Measurements from ENCODE around the gene MAP3K5. TPM values are rescaled to one million over a fixed set of nuclear protein-coding genes. Genes with fewer than 3 reads are reported as not detected.

The MAP3K5 gene
- total and polyA plus RNA-seq, 12 donors, result 41.9 to 306 (median 215) TPM

DNA sequence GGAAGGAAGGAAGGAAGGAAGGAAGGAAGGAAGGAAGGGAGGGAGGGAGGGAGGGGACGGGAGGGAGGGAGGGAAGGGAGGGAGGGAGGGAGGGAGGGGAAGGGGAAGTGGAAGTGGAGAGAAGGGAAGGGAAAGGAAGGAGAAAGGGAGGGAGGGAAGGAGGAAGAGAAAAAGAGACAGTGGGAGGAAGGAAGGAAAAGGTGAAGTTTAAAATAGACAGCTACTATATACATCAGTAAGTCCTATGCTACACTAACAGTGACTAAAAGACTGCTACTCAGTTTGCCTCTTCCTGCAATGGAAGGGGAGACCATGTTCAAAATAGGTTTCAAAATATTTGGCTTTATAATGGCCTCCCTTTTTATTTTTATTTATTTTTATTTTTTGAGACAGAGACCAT, 22.5 kb downstream of the MAP3K5 start:
- WGBS, 4 donors, result 55% methylated on average over 1 of the region's 1 CpG; no CpG with 5 or more reads in 3 of the 4 donors
- Histone ChIP-seq H3K4me1 (replicated peaks in 1 of 2) (peaks cover 66 to 94% of the 10 kb centered on the region in 2 donors), H3K27ac (no peak overlapping the region), H3K4me3 (no peak overlapping the region), H3K27me3 (no peaks in the 10 kb centered on the region), H3K9me3 (replicated peaks in 1 of 3) (no peaks in the 10 kb centered on the region), H3K36me3 (replicated peaks in 1 of 2) (no peaks in the 10 kb centered on the region)
- TF ChIP-seq CTCF (IDR thresholded peaks at IDR 0.05), result no peak
- no peak for TF ChIP-seq POLR2A (IDR thresholded peaks at IDR 0.05)
- intact Hi-C loops (cut with DNase I), result no loop called here
- no peak for DNase-seq

DNA sequence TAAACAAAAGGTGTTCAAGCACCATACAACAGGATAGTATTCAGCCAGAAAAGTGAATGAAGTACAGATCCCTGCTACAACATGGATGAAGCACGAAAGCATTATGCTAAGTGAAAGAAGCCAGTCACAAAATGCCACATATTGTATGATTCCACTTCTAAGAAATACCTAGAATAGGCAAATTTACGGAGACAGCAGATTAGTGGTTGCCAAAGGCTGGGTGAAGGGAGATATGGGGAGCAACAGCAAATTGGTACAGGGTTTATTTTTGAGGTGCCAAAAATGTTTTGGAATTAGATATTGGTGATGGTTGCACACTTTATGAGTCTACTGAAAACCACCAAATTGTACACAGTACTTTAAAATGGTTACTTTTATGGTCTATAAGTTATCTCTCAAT, 23.2 kb downstream of the MAP3K5 start:
- Histone ChIP-seq H3K27ac (peak overlapping the region in 3 of 5 donors; percentile 68 to 75 (median 68)), H3K4me3 (no peak overlapping the region), H3K36me3 (replicated peaks in 1 of 2) (no peaks in the 10 kb centered on the region), H3K4me1 (replicated peaks in 1 of 2) (peaks cover 66 to 94% of the 10 kb centered on the region in 2 donors), H3K9me3 (replicated peaks in 1 of 3) (no peaks in the 10 kb centered on the region), H3K27me3 (no peaks in the 10 kb centered on the region)
- 84 to 90% (median 86%) methylated on average over 2 of the region's 2 CpGs for WGBS, 4 donors
- no peak for DNase-seq
- TF ChIP-seq POLR2A (IDR thresholded peaks at IDR 0.05), result no peak
- no peak for TF ChIP-seq CTCF (IDR thresholded peaks at IDR 0.05)
- intact Hi-C loops (cut with DNase I), result no loop called here

DNA sequence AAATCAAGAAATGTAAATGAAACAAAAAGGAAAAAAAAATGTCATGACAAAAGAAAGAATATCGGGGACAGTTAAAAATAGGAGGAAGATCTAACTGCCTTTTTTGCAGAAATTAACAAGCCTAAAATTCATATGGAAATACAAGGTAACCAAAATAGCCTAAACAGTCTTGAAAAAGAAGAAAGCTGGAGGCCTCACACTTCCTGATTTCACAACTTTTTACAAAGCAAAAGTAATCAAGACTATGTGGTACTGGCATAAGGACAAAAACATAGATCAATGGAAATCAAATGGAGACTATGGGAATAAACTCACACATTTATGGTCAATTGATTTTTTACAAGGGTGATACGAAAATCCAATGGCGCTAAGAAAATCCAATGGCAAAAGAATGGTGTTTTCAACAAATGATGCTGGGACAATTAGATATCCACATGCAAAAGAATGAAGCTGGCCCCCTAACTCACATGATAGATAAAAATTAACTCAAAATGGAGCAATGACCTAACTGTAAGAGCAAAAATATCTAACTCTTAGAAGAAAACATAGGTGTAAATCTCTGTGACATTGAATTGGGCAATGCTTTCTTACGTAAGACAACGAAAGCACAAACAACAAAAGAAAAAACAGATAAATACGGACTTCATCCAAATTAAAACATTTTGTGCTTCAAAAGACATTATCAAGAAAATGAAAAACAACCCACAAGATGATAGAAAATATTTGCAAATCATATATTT, 24.5 kb downstream of the MAP3K5 start:
- H3K27me3 ChIP-seq, result no peaks in the 10 kb centered on the region
- H3K9me3 ChIP-seq (replicated peaks in 1 of 3), result no peaks in the 10 kb centered on the region
- intact Hi-C loops (cut with DNase I), result no loop called here
- H3K36me3 ChIP-seq (replicated peaks in 1 of 2), result no peaks in the 10 kb centered on the region
- H3K4me3 ChIP-seq, result no peak overlapping the region
- H3K27ac ChIP-seq, result peak overlapping the region; percentile 9 to 75 (median 44)
- 48 to 54% (median 52%) methylated on average over 6 of the region's 6 CpGs for WGBS, 4 donors
- TF ChIP-seq POLR2A (IDR thresholded peaks at IDR 0.05) (no peak), CTCF (IDR thresholded peaks at IDR 0.05) (no peak)
- DNase-seq, result no peak
- peaks cover 66 to 94% of the 10 kb centered on the region in 2 donors for H3K4me1 ChIP-seq (replicated peaks in 1 of 2)

- no peaks in the 10 kb centered on the region for H3K36me3 ChIP-seq (replicated peaks in 1 of 2)
- WGBS, 4 donors, result 21 to 26% (median 25%) methylated on average over 2 of the region's 2 CpGs
- DNase-seq, result no peak
- H3K27me3 ChIP-seq, result no peaks in the 10 kb centered on the region
- intact Hi-C loops (cut with DNase I), result no loop called here
- no peaks in the 10 kb centered on the region for H3K9me3 ChIP-seq (replicated peaks in 1 of 3)
- H3K4me1 ChIP-seq (replicated peaks in 1 of 2), result peaks cover 67 to 94% of the 10 kb centered on the region in 2 donors
- no peak overlapping the region for H3K4me3 ChIP-seq
- TF ChIP-seq POLR2A (IDR thresholded peaks at IDR 0.05) (no peak), CTCF (IDR thresholded peaks at IDR 0.05) (no peak)
- peak overlapping the region in 4 of 5 donors; percentile 9 to 75 (median 56) for H3K27ac ChIP-seq
These were observed 25.2 kb downstream of the MAP3K5 start for GRCh38 chr6:136767103-136767502.

Measured in adrenal gland (tissue), 12 donors.